ENCODE measurements around the gene LMBRD2.
A peak's percentile ranks its signal among the peaks of the same experiment; 100 is the strongest.

DNA sequence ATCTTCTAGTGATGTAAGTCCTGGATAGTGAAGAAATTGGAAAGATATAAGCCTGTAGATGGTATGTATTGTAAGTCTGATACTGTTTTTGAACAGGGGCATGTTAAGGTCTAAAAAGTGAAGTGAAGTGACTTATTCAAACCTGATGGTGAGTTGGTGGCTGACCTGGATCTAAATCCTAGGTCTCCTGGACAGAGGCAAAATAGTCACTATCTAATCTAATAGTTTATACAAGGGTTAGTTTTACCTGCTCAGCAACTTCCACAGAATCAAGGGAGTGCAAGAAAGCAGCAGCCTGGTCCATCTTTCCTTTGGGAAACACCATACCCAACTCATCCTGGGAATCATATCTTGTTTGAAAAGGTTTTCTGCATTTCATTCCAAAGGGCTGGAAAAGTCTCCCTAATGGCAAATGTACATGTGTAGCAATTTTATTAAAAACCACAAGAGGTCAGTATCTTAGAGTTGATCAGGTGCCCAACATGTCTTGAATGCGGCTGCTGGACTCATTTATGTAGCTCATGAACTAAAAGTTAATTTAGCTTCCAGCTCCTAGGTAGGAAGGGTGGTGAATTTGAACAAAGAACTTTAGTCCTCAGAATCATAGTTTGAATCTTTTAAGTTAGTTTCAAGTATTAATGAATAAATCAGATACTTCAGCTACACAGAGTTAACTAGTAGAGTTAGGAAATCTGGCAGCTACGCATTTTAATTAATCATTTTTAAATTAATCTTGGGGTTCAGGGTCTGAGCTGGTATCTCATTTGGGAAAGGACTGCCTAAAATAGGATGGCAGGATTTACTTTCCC is 26.2 kb upstream of the LMBRD2 start:
- TF ChIP-seq, protein P1, sequence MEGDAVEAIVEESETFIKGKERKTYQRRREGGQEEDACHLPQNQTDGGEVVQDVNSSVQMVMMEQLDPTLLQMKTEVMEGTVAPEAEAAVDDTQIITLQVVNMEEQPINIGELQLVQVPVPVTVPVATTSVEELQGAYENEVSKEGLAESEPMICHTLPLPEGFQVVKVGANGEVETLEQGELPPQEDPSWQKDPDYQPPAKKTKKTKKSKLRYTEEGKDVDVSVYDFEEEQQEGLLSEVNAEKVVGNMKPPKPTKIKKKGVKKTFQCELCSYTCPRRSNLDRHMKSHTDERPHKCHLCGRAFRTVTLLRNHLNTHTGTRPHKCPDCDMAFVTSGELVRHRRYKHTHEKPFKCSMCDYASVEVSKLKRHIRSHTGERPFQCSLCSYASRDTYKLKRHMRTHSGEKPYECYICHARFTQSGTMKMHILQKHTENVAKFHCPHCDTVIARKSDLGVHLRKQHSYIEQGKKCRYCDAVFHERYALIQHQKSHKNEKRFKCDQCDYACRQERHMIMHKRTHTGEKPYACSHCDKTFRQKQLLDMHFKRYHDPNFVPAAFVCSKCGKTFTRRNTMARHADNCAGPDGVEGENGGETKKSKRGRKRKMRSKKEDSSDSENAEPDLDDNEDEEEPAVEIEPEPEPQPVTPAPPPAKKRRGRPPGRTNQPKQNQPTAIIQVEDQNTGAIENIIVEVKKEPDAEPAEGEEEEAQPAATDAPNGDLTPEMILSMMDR (IDR thresholded peaks at IDR 0.05), result peak; percentile 11 to 59 (median 37)
- no peak for TF ChIP-seq EP300 (IDR thresholded peaks at IDR 0.05)
- no peak for TF ChIP-seq POLR2AphosphoS5 (IDR thresholded peaks at IDR 0.05)

Measured in sigmoid colon (tissue), 4 donors.